D721Med (cell line): ENCODE measurements around the gene PCGF1.

Experiments used
- DNase-seq: peaks from one replicate; pipeline ENCODE4 v3.0.0; 2011; ENCODE audit warnings: low spot score; ENCODE audit not compliant: insufficient read length
- FAIRE-seq: peaks from 2 replicates; lab custom pipeline; 2011; peaks lifted over from hg19 to GRCh38; lab: Jason Lieb, UNC
- TF ChIP-seq, protein P1 (sequence below): IDR thresholded peaks from 2 replicates; pipeline ENCODE4 v1.5.1; 2012; ENCODE audit warnings: mild to moderate bottlenecking, control low read depth; ENCODE audit not compliant: insufficient read depth; ENCODE audit errors: missing control alignments

Gene PCGF1

GRCh38 chr2:74529357-74530238, 22.1 kb upstream of the PCGF1 start, which contains the start of the genes AUP1 and HTRA2:
TSS of gene AUP1 (minus strand) at chr2:74529706. CDS start at chr2:74529629, 77 bp downstream.
TSS of gene HTRA2 (plus strand) at chr2:74529933. CDS start at chr2:74530007, 74 bp downstream.
- DNase-seq (peak; percentile 99), FAIRE-seq (no peak)
- TF ChIP-seq, protein P1, sequence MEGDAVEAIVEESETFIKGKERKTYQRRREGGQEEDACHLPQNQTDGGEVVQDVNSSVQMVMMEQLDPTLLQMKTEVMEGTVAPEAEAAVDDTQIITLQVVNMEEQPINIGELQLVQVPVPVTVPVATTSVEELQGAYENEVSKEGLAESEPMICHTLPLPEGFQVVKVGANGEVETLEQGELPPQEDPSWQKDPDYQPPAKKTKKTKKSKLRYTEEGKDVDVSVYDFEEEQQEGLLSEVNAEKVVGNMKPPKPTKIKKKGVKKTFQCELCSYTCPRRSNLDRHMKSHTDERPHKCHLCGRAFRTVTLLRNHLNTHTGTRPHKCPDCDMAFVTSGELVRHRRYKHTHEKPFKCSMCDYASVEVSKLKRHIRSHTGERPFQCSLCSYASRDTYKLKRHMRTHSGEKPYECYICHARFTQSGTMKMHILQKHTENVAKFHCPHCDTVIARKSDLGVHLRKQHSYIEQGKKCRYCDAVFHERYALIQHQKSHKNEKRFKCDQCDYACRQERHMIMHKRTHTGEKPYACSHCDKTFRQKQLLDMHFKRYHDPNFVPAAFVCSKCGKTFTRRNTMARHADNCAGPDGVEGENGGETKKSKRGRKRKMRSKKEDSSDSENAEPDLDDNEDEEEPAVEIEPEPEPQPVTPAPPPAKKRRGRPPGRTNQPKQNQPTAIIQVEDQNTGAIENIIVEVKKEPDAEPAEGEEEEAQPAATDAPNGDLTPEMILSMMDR: no peak

- TF ChIP-seq, protein P1: no peak
- no peak for DNase-seq
- no peak for FAIRE-seq
Observed at GRCh38 chr2:74528600-74529356, 21.3 kb upstream of the PCGF1 start.

DNA sequence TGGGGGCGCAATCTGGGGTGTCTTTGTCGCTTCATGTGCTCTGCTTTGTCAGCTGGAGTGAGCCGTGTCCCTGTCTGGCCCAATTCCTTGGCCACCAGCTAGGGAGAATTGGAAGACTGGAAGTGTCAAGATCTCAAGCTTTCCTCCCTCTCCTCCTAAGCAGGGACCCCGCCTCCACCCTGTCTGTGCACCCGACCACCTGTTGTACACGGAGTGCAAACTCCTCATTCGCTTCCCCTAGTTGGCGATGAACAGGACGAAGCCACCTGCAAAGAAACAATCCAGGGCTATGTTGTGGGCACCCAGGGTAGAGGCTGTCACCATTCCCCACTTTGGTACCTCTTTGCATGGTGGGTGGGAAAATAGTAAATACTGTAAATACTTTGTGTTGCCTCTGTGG, 20.2 kb upstream of the PCGF1 start:
- DNase-seq (no peak), FAIRE-seq (no peak)
- TF ChIP-seq, protein P1: no peak

DNA sequence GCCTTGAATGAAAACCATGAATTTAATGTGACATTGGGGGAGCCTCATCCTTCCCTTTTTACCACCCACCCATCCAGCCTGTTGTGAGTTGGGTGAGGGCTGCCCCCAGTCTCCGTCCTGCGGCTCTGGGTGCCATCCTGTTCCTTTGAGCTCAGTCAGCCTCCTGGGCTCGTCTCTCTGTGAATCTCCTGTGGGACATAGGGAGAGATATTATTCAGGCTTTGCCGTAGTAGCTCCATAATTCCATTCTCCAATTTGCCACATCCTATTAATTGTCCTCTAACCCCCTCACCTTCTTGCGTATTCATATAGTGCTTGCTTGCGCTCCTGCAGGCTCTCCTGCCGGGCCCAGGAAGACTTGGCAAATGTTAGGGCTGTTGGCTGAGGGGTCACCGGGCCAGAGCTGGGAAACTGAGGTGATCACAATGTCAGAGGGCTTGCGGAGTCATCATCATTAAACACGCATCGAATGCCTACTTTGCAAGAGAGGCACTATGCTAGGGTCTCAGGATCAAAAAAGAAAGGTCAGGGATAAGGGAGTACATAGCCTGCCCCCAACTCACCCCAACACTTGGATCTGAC, 19.2 kb upstream of the PCGF1 start:
- TF ChIP-seq, protein P1: no peak
- FAIRE-seq (no peak), DNase-seq (no peak)

GRCh38 chr2:74525717-74526648, 18.5 kb upstream of the PCGF1 start, which contains the start of gene DQX1:
TSS of gene DQX1 (minus strand) at chr2:74526231. CDS start at chr2:74525729, 502 bp downstream.
- peak; percentile 55 for DNase-seq
- FAIRE-seq: no peak
- TF ChIP-seq, protein P1: no peak
